SU-DHL-6 (cell line): ENCODE measurements around the gene DFFB.

Source experiments
- H2AFZ ChIP-seq: fragments of 200-600 bp; sonication (generic); 2 replicates; pipeline ENCODE4 v1.6.1; 2014; ENCODE audit warnings: low read depth, mild to moderate bottlenecking, moderate library complexity, mixed read lengths, antibody characterized with exemption, low read length; ENCODE audit not compliant: severe bottlenecking
- H3F3A ChIP-seq: fragments of 200-600 bp; shearing (Covaris generic); 2 replicates; pipeline ENCODE4 v1.6.0; 2016; ENCODE audit warnings: antibody characterized with exemption, mild to moderate bottlenecking; ENCODE audit not compliant: insufficient read depth
- H3K27ac ChIP-seq: fragments of 200-600 bp; sonication (generic); 2 replicates; pipeline ENCODE4 v1.5.1; 2016; ENCODE audit warnings: low read depth, mild to moderate bottlenecking, low read length, moderate library complexity, mixed read lengths
- H3K27me3 ChIP-seq: fragments of 200-600 bp; sonication (generic), shearing (Covaris generic); 2 replicates; pipeline ENCODE4 v1.6.0; 2014; ENCODE audit warnings: mild to moderate bottlenecking, low read length
- H3K36me3 ChIP-seq: fragments of 200-600 bp; sonication (generic); 2 replicates; pipeline ENCODE4 v1.6.1; 2014; ENCODE audit warnings: mild to moderate bottlenecking, low read length, mixed read lengths
- H3K4me2 ChIP-seq: fragments of 300-600, 200-600 bp; shearing (Covaris generic), sonication (generic); 2 replicates; pipeline ENCODE4 v1.6.0; 2014; ENCODE audit warnings: low read length, low read depth, mild to moderate bottlenecking; ENCODE audit not compliant: poor library complexity, severe bottlenecking
- H3K4me3 ChIP-seq: fragments of 200-600 bp; sonication (generic); 2 replicates; pipeline ENCODE4 v1.5.1; 2014; ENCODE audit warnings: antibody characterized with exemption, low read length, mild to moderate bottlenecking, mixed read lengths; ENCODE audit not compliant: insufficient read depth, poor library complexity, severe bottlenecking
- H3K79me2 ChIP-seq: fragments of 200-600 bp; sonication (generic); 2 replicates; pipeline ENCODE4 v1.6.1; 2014; ENCODE audit warnings: mild to moderate bottlenecking, low read length, moderate library complexity; ENCODE audit not compliant: insufficient read depth
- H3K9ac ChIP-seq: fragments of 200-600 bp; sonication (generic); 2 replicates; pipeline ENCODE4 v1.7.0; 2014; ENCODE audit warnings: mild to moderate bottlenecking, low read length
- H3K9me2 ChIP-seq: fragments of 200-600 bp; sonication (generic); replicated peaks from 2 replicates; pipeline ENCODE4 v1.6.1; 2014; ENCODE audit warnings: low read length; ENCODE audit not compliant: insufficient read depth
- H3K9me3 ChIP-seq: fragments of 200-600 bp; sonication (generic); 2 replicates; pipeline ENCODE4 v1.6.1; 2014; ENCODE audit warnings: low read length, mixed read lengths; ENCODE audit not compliant: insufficient read depth
- H4K20me1 ChIP-seq: fragments of 200-600 bp; sonication (generic); 2 replicates; pipeline ENCODE4 v1.6.1; 2014; ENCODE audit warnings: low read depth, mild to moderate bottlenecking, antibody characterized with exemption, low read length, moderate library complexity, mixed read lengths
- CTCF ChIP-seq: fragments of 200-600 bp; sonication (generic); IDR thresholded peaks from one replicate; pipeline ENCODE4 v1.5.1; 2017; ENCODE audit warnings: antibody characterized with exemption, mild to moderate bottlenecking, low read length, moderate library complexity; ENCODE audit not compliant: insufficient read depth, poor library complexity, severe bottlenecking
- EZH2phosphoT487 ChIP-seq: fragments of 200-600 bp; sonication (generic), shearing (Covaris generic); conservative IDR thresholded peaks from 2 replicates; pipeline ENCODE4 v1.6.1; 2018; ENCODE audit warnings: mild to moderate bottlenecking, antibody characterized with exemption, low read length, moderate library complexity, mixed read lengths

Gene DFFB

GRCh38 chr1:3850857-3851256 lies 6.4 kb upstream of the DFFB start:
- TF ChIP-seq EZH2phosphoT487 (no peak), CTCF (no peak)
- Histone ChIP-seq H3K79me2 (peaks cover 4% of the 10 kb centered on the region; the same call in 1 of the 2 replicates), H3K27me3 (no peaks in the 10 kb centered on the region), H3K4me2 (no peak overlapping the region), H3K9ac (no peak overlapping the region), H3K9me2 (no peaks in the 10 kb centered on the region), H3K4me3 (no peak overlapping the region), H4K20me1 (no peaks in the 10 kb centered on the region), H3K36me3 (no peaks in the 10 kb centered on the region), H2AFZ (no peak overlapping the region), H3K9me3 (no peaks in the 10 kb centered on the region), H3K27ac (no peak overlapping the region), H3F3A (no peaks in the 10 kb centered on the region; the same call in 1 of the 2 replicates)

GRCh38 chr1:3851292-3851691 lies 6.0 kb upstream of the DFFB start:
- H4K20me1 ChIP-seq = no peaks in the 10 kb centered on the region
- no peak overlapping the region for H3K4me3 ChIP-seq
- H3K4me2 ChIP-seq = no peak overlapping the region
- no peak overlapping the region for H3K9ac ChIP-seq
- H3K27me3 ChIP-seq = no peaks in the 10 kb centered on the region
- peaks cover 8% of the 10 kb centered on the region; the same call in 1 of the 2 replicates for H3K79me2 ChIP-seq
- TF ChIP-seq EZH2phosphoT487 (no peak), CTCF (no peak)
- H3K9me3 ChIP-seq = no peaks in the 10 kb centered on the region
- H3K27ac ChIP-seq = no peak overlapping the region
- H3F3A ChIP-seq = no peaks in the 10 kb centered on the region; the same call in 1 of the 2 replicates
- H2AFZ ChIP-seq = no peak overlapping the region
- no peaks in the 10 kb centered on the region for H3K36me3 ChIP-seq
- H3K9me2 ChIP-seq = no peaks in the 10 kb centered on the region

- no peaks in the 10 kb centered on the region for H3K9me2 ChIP-seq
- H3K4me3 ChIP-seq = no peak overlapping the region
- H4K20me1 ChIP-seq = no peaks in the 10 kb centered on the region
- H3K9ac ChIP-seq = no peak overlapping the region
- H3K79me2 ChIP-seq = peaks cover 9% of the 10 kb centered on the region; the same call in 1 of the 2 replicates
- H3K9me3 ChIP-seq = no peaks in the 10 kb centered on the region
- H3K27me3 ChIP-seq = no peaks in the 10 kb centered on the region
- no peak overlapping the region for H3K4me2 ChIP-seq
- no peak overlapping the region for H2AFZ ChIP-seq
- H3F3A ChIP-seq = no peaks in the 10 kb centered on the region; the same call in 1 of the 2 replicates
- TF ChIP-seq EZH2phosphoT487 = no peak
- no peak for TF ChIP-seq CTCF
- no peak overlapping the region for H3K27ac ChIP-seq
- no peaks in the 10 kb centered on the region for H3K36me3 ChIP-seq
These were observed 5.2 kb upstream of the DFFB start for GRCh38 chr1:3852091-3852490.
